HTR-8/SVneo (cell line): ENCODE results near the gene NRM.

Source experiments
- DNase-seq: peaks from one replicate; pipeline ENCODE4 v3.0.0; 2011; ENCODE audit warnings: low spot score, mixed read lengths; ENCODE audit not compliant: insufficient read length
- FAIRE-seq: peaks from 2 replicates; lab custom pipeline; 2011; peaks lifted over from hg19 to GRCh38; lab: Jason Lieb, UNC

Gene NRM

GRCh38 chr6:30691208-30691847 lies 544 bp upstream of the NRM start:
- FAIRE-seq (no peak), DNase-seq (no peak)

GRCh38 chr6:30689985-30690384 lies 799 bp downstream of the NRM start:
- no peak for FAIRE-seq
- DNase-seq = no peak

- FAIRE-seq (no peak), DNase-seq (no peak)
These were observed 1.5 kb downstream of the NRM start for GRCh38 chr6:30689022-30689865.

GRCh38 chr6:30688569-30688968 lies 2.2 kb downstream of the NRM start:
- no peak for DNase-seq
- FAIRE-seq = no peak

GRCh38 chr6:30687659-30688431 lies 2.9 kb downstream of the NRM start:
- FAIRE-seq (no peak), DNase-seq (no peak)

- FAIRE-seq (peak; percentile 83), DNase-seq (peak; percentile 84)
These were observed 3.7 kb downstream of the NRM start for GRCh38 chr6:30686908-30687658.

- no peak for FAIRE-seq
These were observed 4.5 kb downstream of the NRM start, which contains the start of gene PPP1R18 for GRCh38 chr6:30686009-30686907. Gene PPP1R18, minus strand, starts transcription at chr6:30686645. Its CDS starts 627 bp downstream, at chr6:30686018.

GRCh38 chr6:30685157-30686008 lies 5.4 kb downstream of the NRM start:
- FAIRE-seq (no peak), DNase-seq (no peak)

More at GRCh38 chr6:30686009-30686907, 4.5 kb downstream of the NRM start, which contains the start of gene PPP1R18:
- DNase-seq = no peak

GRCh38 chr6:30684386-30685156 lies 6.2 kb downstream of the NRM start:
- no peak for DNase-seq
- FAIRE-seq = no peak

GRCh38 chr6:30683980-30684338 lies 6.8 kb downstream of the NRM start:
- DNase-seq = no peak
- FAIRE-seq = no peak

- no peak for FAIRE-seq
- DNase-seq = no peak
These were observed 7.4 kb downstream of the NRM start for GRCh38 chr6:30683183-30683979.

- DNase-seq = peak; percentile 73
- no peak for FAIRE-seq
These were observed 8.4 kb downstream of the NRM start for GRCh38 chr6:30682143-30683117.

- no peak for FAIRE-seq
- DNase-seq = no peak
These were observed 9.0 kb downstream of the NRM start for GRCh38 chr6:30681766-30682142.

- no peak for DNase-seq
- no peak for FAIRE-seq
These were observed 10.8 kb downstream of the NRM start for GRCh38 chr6:30679765-30680535.
